Measurements from ENCODE around the gene TGFB1I1. TPM values are rescaled to one million over a fixed set of nuclear protein-coding genes. Genes with fewer than 3 reads are reported as not detected.

Gene TGFB1I1
- total and polyA plus RNA-seq, 4 donors: 124 to 240 (median 199) TPM

DNA sequence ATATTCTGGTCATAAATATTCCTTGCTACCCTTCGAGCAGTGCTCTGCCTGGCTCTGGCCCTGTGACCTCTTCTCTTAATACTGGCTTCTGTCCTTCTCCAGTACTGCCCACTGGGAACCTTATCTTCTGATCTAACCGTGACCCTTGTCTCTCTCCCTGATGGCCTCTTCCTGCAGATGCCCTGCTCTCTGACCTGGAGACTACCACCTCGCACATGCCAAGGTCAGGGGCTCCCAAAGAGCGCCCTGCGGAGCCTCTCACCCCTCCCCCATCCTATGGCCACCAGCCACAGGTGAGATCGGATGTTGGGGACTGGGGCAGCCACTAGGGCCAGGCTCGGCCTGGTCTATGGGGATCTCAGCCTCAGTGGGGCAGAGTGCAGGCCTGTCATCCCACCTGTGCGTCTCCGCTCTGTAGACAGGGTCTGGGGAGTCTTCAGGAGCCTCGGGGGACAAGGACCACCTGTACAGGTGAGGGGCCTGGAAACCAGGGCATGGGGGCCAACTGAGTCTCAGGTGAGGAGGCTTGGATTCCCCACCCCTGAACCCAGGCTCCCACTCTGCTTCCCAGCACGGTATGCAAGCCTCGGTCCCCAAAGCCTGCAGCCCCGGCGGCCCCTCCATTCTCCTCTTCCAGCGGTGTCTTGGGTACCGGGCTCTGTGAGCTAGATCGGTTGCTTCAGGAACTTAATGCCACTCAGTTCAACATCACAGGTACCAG lies 1.5 kb downstream of the TGFB1I1 start:
- H3K27me3 ChIP-seq (ENCODE audit: control insufficient read depth in 1 of 2, insufficient read depth in 2 of 2, low read length in 1 of 2): no peaks in the 10 kb centered on the region
- peaks cover 0 to 11% of the 10 kb centered on the region in 2 donors for H3K36me3 ChIP-seq (ENCODE audit: control insufficient read depth in 1 of 2, insufficient read depth in 2 of 2, low read length in 1 of 2)
- no peak overlapping the region for H3K4me3 ChIP-seq (ENCODE audit: low read length in 2 of 2)
- H3K9me3 ChIP-seq (ENCODE audit: control insufficient read depth, low read length): no peaks in the 10 kb centered on the region
- H3K27ac ChIP-seq (ENCODE audit: low read depth in 1 of 2, low read length in 2 of 2): peak overlapping the region in 1 of 2 donors; percentile 13
- WGBS, 2 donors: 73 to 75% methylated on average over 17 of the region's 17 CpGs
- DNase-seq (no peak), ATAC-seq (ENCODE audit: low FRiP score) (no peak)
- intact Hi-C loops (cut with DNase I): no loop called here
- H3K4me1 ChIP-seq (ENCODE audit: control insufficient read depth in 1 of 2, insufficient read depth in 2 of 2, low read length in 2 of 2): no peaks in the 10 kb centered on the region

DNA sequence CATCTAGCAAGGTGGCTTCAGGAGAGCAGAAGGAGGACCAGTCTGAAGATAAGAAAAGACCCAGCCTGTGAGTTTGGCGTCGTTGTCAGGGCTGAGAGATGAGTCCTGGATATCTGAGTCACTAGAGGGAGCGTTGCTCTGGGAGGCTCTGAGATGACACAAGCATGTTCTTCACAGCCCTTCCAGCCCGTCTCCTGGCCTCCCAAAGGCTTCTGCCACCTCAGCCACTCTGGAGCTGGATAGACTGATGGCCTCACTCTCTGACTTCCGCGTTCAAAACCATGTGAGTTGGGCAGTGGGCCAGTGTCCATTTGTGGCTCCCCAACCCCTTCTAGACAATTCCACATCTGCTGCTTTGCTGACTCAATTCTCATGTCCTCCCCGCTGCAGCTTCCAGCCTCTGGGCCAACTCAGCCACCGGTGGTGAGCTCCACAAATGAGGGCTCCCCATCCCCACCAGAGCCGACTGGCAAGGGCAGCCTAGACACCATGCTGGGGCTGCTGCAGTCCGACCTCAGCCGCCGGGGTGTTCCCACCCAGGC lies 2.3 kb downstream of the TGFB1I1 start:
- 65 to 66% methylated on average over 12 of the region's 12 CpGs for WGBS, 2 donors
- no peaks in the 10 kb centered on the region for H3K9me3 ChIP-seq (ENCODE audit: control insufficient read depth, low read length)
- no peak overlapping the region for H3K4me3 ChIP-seq (ENCODE audit: low read length in 2 of 2)
- DNase-seq (peak in 1 of 2 donors; percentile 75), ATAC-seq (ENCODE audit: low FRiP score) (no peak)
- intact Hi-C loops (cut with DNase I): no loop called here
- no peaks in the 10 kb centered on the region for H3K27me3 ChIP-seq (ENCODE audit: control insufficient read depth in 1 of 2, insufficient read depth in 2 of 2, low read length in 1 of 2)
- no peaks in the 10 kb centered on the region for H3K4me1 ChIP-seq (ENCODE audit: control insufficient read depth in 1 of 2, insufficient read depth in 2 of 2, low read length in 2 of 2)
- peaks cover 0 to 11% of the 10 kb centered on the region in 2 donors for H3K36me3 ChIP-seq (ENCODE audit: control insufficient read depth in 1 of 2, insufficient read depth in 2 of 2, low read length in 1 of 2)
- H3K27ac ChIP-seq (ENCODE audit: low read depth in 1 of 2, low read length in 2 of 2): no peak overlapping the region

- Histone ChIP-seq H3K4me3 (ENCODE audit: low read length in 2 of 2) (no peak overlapping the region), H3K36me3 (ENCODE audit: control insufficient read depth in 1 of 2, insufficient read depth in 2 of 2, low read length in 1 of 2) (peaks cover 0 to 11% of the 10 kb centered on the region in 2 donors), H3K9me3 (ENCODE audit: control insufficient read depth, low read length) (no peaks in the 10 kb centered on the region), H3K4me1 (ENCODE audit: control insufficient read depth in 1 of 2, insufficient read depth in 2 of 2, low read length in 2 of 2) (no peaks in the 10 kb centered on the region), H3K27me3 (ENCODE audit: control insufficient read depth in 1 of 2, insufficient read depth in 2 of 2, low read length in 1 of 2) (no peaks in the 10 kb centered on the region), H3K27ac (ENCODE audit: low read depth in 1 of 2, low read length in 2 of 2) (no peak overlapping the region)
- intact Hi-C loops (cut with DNase I): no loop called here
- DNase-seq (no peak), ATAC-seq (ENCODE audit: low FRiP score) (no peak)
- WGBS, 2 donors: 82 to 85% methylated on average over 12 of the region's 12 CpGs
These were observed 3.1 kb downstream of the TGFB1I1 start for GRCh38 chr16:31474773-31475738.

DNA sequence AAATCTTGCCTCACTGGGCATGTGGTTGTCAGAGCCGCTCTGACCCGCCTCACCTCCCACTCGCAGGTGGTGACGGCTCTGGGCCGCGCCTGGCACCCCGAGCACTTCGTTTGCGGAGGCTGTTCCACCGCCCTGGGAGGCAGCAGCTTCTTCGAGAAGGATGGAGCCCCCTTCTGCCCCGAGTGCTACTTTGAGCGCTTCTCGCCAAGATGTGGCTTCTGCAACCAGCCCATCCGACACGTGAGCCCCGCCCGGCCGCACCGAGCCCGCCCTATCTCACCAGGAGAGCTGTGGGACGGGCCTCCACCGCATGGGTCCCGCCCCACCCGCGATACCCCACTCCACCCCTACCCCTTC lies 4.0 kb downstream of the TGFB1I1 start:
- intact Hi-C loops (cut with DNase I): no loop called here
- Histone ChIP-seq H3K27ac (ENCODE audit: low read depth in 1 of 2, low read length in 2 of 2) (no peak overlapping the region), H3K9me3 (ENCODE audit: control insufficient read depth, low read length) (no peaks in the 10 kb centered on the region), H3K36me3 (ENCODE audit: control insufficient read depth in 1 of 2, insufficient read depth in 2 of 2, low read length in 1 of 2) (peaks cover 0 to 11% of the 10 kb centered on the region in 2 donors), H3K27me3 (ENCODE audit: control insufficient read depth in 1 of 2, insufficient read depth in 2 of 2, low read length in 1 of 2) (no peaks in the 10 kb centered on the region), H3K4me1 (ENCODE audit: control insufficient read depth in 1 of 2, insufficient read depth in 2 of 2, low read length in 2 of 2) (no peaks in the 10 kb centered on the region), H3K4me3 (ENCODE audit: low read length in 2 of 2) (no peak overlapping the region)
- WGBS, 2 donors: 80% methylated on average over 26 of the region's 26 CpGs
- no peak for DNase-seq
- no peak for ATAC-seq (ENCODE audit: low FRiP score)

DNA sequence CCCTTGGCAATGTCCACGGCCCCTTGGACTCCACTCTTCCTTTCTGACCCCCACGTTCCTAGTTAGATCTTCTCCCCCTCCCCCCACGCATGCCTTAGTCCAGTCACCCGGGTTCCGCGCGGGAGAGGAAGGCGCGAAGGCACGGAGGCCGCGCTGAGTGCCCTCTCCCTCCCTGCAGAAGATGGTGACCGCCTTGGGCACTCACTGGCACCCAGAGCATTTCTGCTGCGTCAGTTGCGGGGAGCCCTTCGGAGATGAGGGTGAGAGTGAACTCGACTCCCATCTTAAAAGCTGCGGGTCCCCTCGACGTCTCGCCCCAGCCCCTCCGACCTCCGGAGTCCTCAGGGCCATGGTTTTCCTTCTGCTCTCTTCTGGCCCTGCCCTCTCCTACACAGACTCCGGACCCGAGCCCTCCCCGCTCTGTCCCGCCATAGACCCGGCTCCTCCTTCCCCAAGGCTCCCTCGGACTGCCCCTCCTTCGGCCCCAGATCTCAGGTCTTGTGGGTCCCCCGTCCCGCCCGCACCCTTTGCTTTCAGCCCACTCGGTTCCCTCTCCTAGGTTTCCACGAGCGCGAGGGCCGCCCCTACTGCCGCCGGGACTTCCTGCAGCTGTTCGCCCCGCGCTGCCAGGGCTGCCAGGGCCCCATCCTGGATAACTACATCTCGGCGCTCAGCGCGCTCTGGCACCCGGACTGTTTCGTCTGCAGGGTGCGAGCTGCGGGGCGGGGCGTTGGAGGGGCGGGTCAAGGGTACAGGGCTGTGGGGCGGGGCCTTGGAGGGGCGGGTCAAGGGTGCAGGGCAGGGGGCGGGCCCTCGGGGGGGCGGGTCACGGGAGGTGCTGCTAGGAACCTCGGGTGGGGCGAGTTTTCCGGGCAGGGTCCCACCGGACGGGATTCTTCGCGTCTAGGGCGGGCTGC lies 4.6 kb downstream of the TGFB1I1 start:
- H3K9me3 ChIP-seq (ENCODE audit: control insufficient read depth, low read length): no peaks in the 10 kb centered on the region
- no peaks in the 10 kb centered on the region for H3K4me1 ChIP-seq (ENCODE audit: control insufficient read depth in 1 of 2, insufficient read depth in 2 of 2, low read length in 2 of 2)
- DNase-seq (peak; percentile 89 to 91), ATAC-seq (ENCODE audit: low FRiP score) (peak; percentile 15)
- peaks cover 0 to 11% of the 10 kb centered on the region in 2 donors for H3K36me3 ChIP-seq (ENCODE audit: control insufficient read depth in 1 of 2, insufficient read depth in 2 of 2, low read length in 1 of 2)
- intact Hi-C loops (cut with DNase I): no loop called here
- WGBS, 2 donors: 70 to 73% methylated on average over 61 to 68 of the region's 68 CpGs
- no peak overlapping the region for H3K4me3 ChIP-seq (ENCODE audit: low read length in 2 of 2)
- no peaks in the 10 kb centered on the region for H3K27me3 ChIP-seq (ENCODE audit: control insufficient read depth in 1 of 2, insufficient read depth in 2 of 2, low read length in 1 of 2)
- H3K27ac ChIP-seq (ENCODE audit: low read depth in 1 of 2, low read length in 2 of 2): no peak overlapping the region

- ATAC-seq (ENCODE audit: low FRiP score) (peak; percentile 5), DNase-seq (no peak)
- Histone ChIP-seq H3K9me3 (ENCODE audit: control insufficient read depth, low read length) (no peaks in the 10 kb centered on the region), H3K27ac (ENCODE audit: low read depth in 1 of 2, low read length in 2 of 2) (no peak overlapping the region), H3K36me3 (ENCODE audit: control insufficient read depth in 1 of 2, insufficient read depth in 2 of 2, low read length in 1 of 2) (peaks cover 0 to 11% of the 10 kb centered on the region in 2 donors), H3K27me3 (ENCODE audit: control insufficient read depth in 1 of 2, insufficient read depth in 2 of 2, low read length in 1 of 2) (no peaks in the 10 kb centered on the region), H3K4me3 (ENCODE audit: low read length in 2 of 2) (no peak overlapping the region), H3K4me1 (ENCODE audit: control insufficient read depth in 1 of 2, insufficient read depth in 2 of 2, low read length in 2 of 2) (no peaks in the 10 kb centered on the region)
- WGBS, 2 donors: 75 to 78% methylated on average over 67 of the region's 67 CpGs
- intact Hi-C loops (cut with DNase I): no loop called here
These were observed 5.6 kb downstream of the TGFB1I1 start for GRCh38 chr16:31477220-31478216.

DNA sequence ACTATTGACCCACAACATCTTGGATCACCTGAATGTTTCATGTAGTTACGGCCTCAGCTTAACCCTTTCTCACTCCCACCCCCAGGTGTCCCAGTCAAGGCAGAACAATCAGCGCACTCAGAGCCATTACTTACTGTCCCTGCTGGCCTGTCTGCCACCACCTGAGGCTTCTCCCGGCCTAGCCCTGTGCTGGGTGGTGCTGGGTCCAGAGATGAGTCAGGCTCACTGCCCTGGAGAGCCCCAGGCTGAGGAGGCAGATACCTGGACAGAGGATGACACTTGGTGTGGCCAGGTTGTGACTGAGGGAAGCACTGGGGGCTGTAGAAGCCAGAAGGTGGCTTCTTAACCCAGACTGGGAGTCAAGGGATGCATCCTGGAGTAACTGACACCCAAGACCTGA lies 7.0 kb downstream of the TGFB1I1 start:
- no peak overlapping the region for H3K4me3 ChIP-seq (ENCODE audit: low read length in 2 of 2)
- H3K9me3 ChIP-seq (ENCODE audit: control insufficient read depth, low read length): no peaks in the 10 kb centered on the region
- peaks cover 0 to 11% of the 10 kb centered on the region in 2 donors for H3K36me3 ChIP-seq (ENCODE audit: control insufficient read depth in 1 of 2, insufficient read depth in 2 of 2, low read length in 1 of 2)
- H3K27ac ChIP-seq (ENCODE audit: low read depth in 1 of 2, low read length in 2 of 2): no peak overlapping the region
- 70 to 73% methylated on average over 3 of the region's 3 CpGs for WGBS, 2 donors
- intact Hi-C loops (cut with DNase I): no loop called here
- H3K27me3 ChIP-seq (ENCODE audit: control insufficient read depth in 1 of 2, insufficient read depth in 2 of 2, low read length in 1 of 2): no peaks in the 10 kb centered on the region
- H3K4me1 ChIP-seq (ENCODE audit: control insufficient read depth in 1 of 2, insufficient read depth in 2 of 2, low read length in 2 of 2): no peaks in the 10 kb centered on the region
- DNase-seq: peak in 1 of 2 donors; percentile 33
- no peak for ATAC-seq (ENCODE audit: low FRiP score)

Data from aorta (tissue), 5 donors.